Tibial nerve (tissue), 4 donors: Measurements from ENCODE around the gene ALKBH3. TPM values are rescaled to one million over a fixed set of nuclear protein-coding genes. Genes with fewer than 3 reads are reported as not detected.

ENCODE experiments used
- DNase-seq, 2 donors: peaks; one replicate each; pipeline ENCODE4 v3.0.0-alpha.2; 2019; ENCODE audit warnings: low spot score in 2 of 2
- H3K27ac ChIP-seq, 4 donors: fragments of 200-600 bp; sonication (generic) in 3 of 4; one replicate each; pipeline ENCODE4 v1.5.1; 2017 to 2019; ENCODE audit warnings: mild to moderate bottlenecking in 1 of 4
- H3K27me3 ChIP-seq, 2 donors: fragments of 200-600 bp; sonication (generic) in 1 of 2; one replicate each; pipeline versions ENCODE4 v1.5.1 to v1.6.0; 2017 to 2019
- H3K36me3 ChIP-seq, 3 donors: fragments of 200-600 bp; sonication (generic); one replicate each; pipeline ENCODE4 v1.5.1; 2018 to 2019
- H3K4me1 ChIP-seq, 4 donors: fragments of 200-600 bp; sonication (generic) in 3 of 4; one replicate each; pipeline ENCODE4 v1.5.1; 2017 to 2019
- H3K4me3 ChIP-seq, 4 donors: fragments of 200-600 bp; sonication (generic) in 3 of 4; one replicate each; pipeline ENCODE4 v1.5.1; 2017 to 2019; ENCODE audit warnings: mild to moderate bottlenecking in 1 of 4, moderate library complexity in 1 of 4
- H3K9me3 ChIP-seq, 4 donors: fragments of 200-600 bp; sonication (generic) in 3 of 4; one replicate each; pipeline ENCODE4 v1.5.1; 2017 to 2019
- EP300 ChIP-seq, 2 donors: sonication (generic); formaldehyde crosslinking; IDR thresholded peaks; one replicate each; pipeline ENCODE4 v1.6.1; 2017; ENCODE audit warnings: antibody characterized with exemption in 2 of 2, mild to moderate bottlenecking in 1 of 2
- POLR2A ChIP-seq, 2 donors: fragments of 450-650 bp; IDR thresholded peaks; one replicate each; pipeline ENCODE4 v1.6.1; 2017; ENCODE audit warnings: antibody characterized with exemption in 2 of 2, mild to moderate bottlenecking in 2 of 2, moderate library complexity in 2 of 2
- WGBS, 2 donors: methylation state at CpG; one replicate each; pipeline ENCODE4 v1.1.5; 2018; 5-methylcytosine and 5-hydroxymethylcytosine counted together
- total RNA-seq, 4 donors: library from RNA; depleted of rRNA; stranded (reverse); fragments of >200 nt; gene quantifications; one replicate each; pipeline ENCODE4 v1.1.0, GENCODE V29; 2016
- TF ChIP-seq, protein P1 (sequence below), 5 experiments: fragments of 200-600 bp in 3 of 5; fragments of 450-650 bp in 2 of 5; sonication (generic) in 3 of 5; IDR thresholded peaks; one replicate each; pipeline ENCODE4 v1.5.1; 2016 to 2019; ENCODE audit warnings: antibody characterized with exemption in 5 of 5, mild to moderate bottlenecking in 3 of 5, moderate library complexity in 2 of 5

Gene ALKBH3
- total RNA-seq, 4 donors from 2014 or later: 30.4 to 45.0 (median 38.0) TPM

DNA sequence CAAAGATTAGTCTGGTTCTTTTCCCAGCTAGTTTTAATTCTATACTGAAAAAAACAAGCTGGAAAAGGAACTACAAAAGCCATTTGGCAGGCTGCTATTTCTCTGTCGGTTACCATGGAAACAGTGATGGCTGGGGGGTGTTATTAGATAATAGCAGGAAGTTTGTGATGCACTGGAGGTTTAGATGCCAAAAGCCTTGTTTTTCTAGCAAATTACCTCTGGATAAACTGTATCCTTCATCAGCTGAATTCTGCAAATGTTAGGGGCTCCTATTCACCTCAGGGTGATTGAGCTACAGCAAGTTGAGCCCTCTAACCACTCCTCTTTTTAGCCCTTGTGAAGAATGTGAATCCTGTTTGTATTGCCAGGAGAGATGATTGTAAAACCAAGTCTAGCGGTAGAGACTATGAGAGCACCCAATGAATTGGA lies 25.2 kb downstream of the ALKBH3 start:
- 41 to 49% methylated on average over 2 of the region's 2 CpGs for WGBS, 2 donors
- Histone ChIP-seq H3K27ac (peak overlapping the region in 2 of 4 donors; percentile 50 to 81), H3K4me3 (no peak overlapping the region), H3K36me3 (peaks cover 0 to 51% (median 0%) of the 10 kb centered on the region in 3 donors), H3K27me3 (no peaks in the 10 kb centered on the region), H3K9me3 (no peaks in the 10 kb centered on the region), H3K4me1 (peaks cover 0 to 20% (median 1%) of the 10 kb centered on the region in 4 donors)
- TF ChIP-seq, protein P1, sequence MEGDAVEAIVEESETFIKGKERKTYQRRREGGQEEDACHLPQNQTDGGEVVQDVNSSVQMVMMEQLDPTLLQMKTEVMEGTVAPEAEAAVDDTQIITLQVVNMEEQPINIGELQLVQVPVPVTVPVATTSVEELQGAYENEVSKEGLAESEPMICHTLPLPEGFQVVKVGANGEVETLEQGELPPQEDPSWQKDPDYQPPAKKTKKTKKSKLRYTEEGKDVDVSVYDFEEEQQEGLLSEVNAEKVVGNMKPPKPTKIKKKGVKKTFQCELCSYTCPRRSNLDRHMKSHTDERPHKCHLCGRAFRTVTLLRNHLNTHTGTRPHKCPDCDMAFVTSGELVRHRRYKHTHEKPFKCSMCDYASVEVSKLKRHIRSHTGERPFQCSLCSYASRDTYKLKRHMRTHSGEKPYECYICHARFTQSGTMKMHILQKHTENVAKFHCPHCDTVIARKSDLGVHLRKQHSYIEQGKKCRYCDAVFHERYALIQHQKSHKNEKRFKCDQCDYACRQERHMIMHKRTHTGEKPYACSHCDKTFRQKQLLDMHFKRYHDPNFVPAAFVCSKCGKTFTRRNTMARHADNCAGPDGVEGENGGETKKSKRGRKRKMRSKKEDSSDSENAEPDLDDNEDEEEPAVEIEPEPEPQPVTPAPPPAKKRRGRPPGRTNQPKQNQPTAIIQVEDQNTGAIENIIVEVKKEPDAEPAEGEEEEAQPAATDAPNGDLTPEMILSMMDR (IDR thresholded peaks at IDR 0.05): no peak
- TF ChIP-seq POLR2A (IDR thresholded peaks at IDR 0.05) (no peak), EP300 (IDR thresholded peaks at IDR 0.05) (no peak)
- DNase-seq: no peak

DNA sequence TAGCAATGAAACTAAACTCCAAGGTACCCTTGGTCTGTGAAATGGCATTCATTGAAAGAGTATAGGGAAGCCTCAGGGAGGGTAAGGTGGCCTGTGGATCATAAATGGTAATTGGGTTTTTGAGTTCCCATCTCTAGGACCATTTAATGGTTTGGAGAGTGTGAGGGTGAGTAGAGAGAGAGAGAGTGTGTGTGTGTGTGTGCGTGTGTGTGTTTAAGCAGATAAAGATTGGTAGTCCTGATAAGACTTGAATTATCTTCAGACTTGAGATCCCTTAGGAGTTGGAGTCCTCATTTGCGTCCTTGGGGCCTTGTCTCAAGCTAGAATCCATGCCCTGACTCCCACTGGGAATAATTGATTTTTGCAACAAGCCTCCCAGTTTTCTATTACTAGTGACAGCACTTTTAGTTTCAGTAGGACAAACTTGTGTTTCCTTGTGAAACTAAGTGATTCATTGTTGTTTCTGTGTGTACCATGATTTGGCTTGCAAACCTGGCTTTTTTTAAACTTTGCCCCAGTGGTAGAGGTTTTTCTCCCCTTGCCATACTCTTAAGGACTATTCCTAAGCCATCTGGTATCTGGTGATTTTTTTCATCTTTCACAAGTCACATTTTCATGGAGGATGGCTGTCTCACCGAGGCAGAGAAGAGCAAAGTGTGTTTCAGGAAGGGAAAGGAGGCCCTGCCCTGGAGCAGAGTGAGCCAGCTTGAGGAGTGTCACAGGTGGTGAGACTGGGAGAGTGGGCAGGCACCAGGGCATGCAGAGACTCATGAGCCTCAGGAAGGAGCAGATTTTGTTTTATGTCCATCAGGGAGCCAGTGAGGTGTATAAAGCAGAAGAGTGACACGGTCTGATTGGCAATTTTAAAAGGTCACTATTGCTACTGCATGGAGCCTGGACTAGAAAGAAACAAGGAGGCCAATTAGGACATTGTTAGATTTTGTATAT lies 26.7 kb downstream of the ALKBH3 start:
- Histone ChIP-seq H3K27ac (no peak overlapping the region), H3K36me3 (peaks cover 0 to 50% (median 0%) of the 10 kb centered on the region in 3 donors), H3K4me1 (peaks cover 0 to 20% (median 1%) of the 10 kb centered on the region in 4 donors), H3K9me3 (no peaks in the 10 kb centered on the region), H3K4me3 (no peak overlapping the region), H3K27me3 (no peaks in the 10 kb centered on the region)
- DNase-seq: no peak
- no peak for TF ChIP-seq EP300 (IDR thresholded peaks at IDR 0.05)
- TF ChIP-seq, protein P1 (IDR thresholded peaks at IDR 0.05): no peak
- 80 to 91% methylated on average over 4 of the region's 4 CpGs for WGBS, 2 donors

DNA sequence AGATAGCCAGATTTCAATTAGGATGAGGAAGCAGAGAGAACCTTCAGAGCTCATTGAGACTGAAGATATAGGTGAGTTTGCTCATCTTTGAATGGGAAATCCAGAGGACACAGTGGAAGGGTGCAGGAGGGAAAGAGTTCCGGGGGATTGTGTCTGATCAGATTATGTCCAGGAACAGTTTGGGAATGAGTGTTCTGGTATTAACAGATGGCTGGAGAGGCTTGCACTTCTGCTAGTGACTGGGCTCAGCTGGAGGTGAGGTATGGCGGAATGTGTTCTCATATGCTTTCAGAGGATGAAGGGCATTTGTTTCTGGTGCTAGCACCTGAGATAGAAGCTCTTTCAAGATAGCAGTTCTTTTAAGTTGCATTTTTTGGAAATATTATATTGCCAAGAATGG lies 27.6 kb downstream of the ALKBH3 start:
- TF ChIP-seq POLR2A (IDR thresholded peaks at IDR 0.05): no peak
- TF ChIP-seq, protein P1 (IDR thresholded peaks at IDR 0.05): no peak
- TF ChIP-seq EP300 (IDR thresholded peaks at IDR 0.05): no peak
- H3K27ac ChIP-seq: no peak overlapping the region
- no peaks in the 10 kb centered on the region for H3K9me3 ChIP-seq
- peaks cover 0 to 45% (median 0%) of the 10 kb centered on the region in 3 donors for H3K36me3 ChIP-seq
- no peak overlapping the region for H3K4me3 ChIP-seq
- WGBS, 2 donors: 95 to 97% methylated on average over 2 of the region's 2 CpGs
- no peaks in the 10 kb centered on the region for H3K27me3 ChIP-seq
- DNase-seq: no peak
- peaks cover 0 to 20% (median 1%) of the 10 kb centered on the region in 4 donors for H3K4me1 ChIP-seq

DNA sequence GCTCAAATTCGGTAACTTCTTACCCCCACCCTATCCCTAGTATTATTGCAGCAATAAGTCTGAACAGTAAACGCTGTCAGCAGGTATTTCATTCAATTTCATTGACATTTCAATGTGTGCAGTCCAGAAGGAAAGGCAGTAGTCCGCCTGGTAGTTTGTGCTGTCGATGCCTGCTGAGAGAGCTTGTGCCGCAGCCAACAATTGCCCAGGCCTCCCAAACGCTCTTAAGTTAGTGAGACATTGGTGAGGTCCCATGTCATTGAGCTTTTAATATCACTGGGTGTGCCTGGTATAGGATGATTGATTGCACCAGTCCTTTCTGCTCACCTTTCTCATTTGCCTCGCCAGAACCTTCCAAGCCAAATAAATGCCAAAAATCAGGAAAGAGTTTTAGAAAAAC lies 28.1 kb downstream of the ALKBH3 start:
- WGBS, 2 donors: 79 to 89% methylated on average over 7 of the region's 7 CpGs
- Histone ChIP-seq H3K9me3 (no peaks in the 10 kb centered on the region), H3K36me3 (peaks cover 0 to 45% (median 0%) of the 10 kb centered on the region in 3 donors), H3K4me1 (peaks cover 0 to 20% (median 1%) of the 10 kb centered on the region in 4 donors), H3K27ac (no peak overlapping the region), H3K27me3 (no peaks in the 10 kb centered on the region), H3K4me3 (no peak overlapping the region)
- TF ChIP-seq POLR2A (IDR thresholded peaks at IDR 0.05): no peak
- no peak for DNase-seq

DNA sequence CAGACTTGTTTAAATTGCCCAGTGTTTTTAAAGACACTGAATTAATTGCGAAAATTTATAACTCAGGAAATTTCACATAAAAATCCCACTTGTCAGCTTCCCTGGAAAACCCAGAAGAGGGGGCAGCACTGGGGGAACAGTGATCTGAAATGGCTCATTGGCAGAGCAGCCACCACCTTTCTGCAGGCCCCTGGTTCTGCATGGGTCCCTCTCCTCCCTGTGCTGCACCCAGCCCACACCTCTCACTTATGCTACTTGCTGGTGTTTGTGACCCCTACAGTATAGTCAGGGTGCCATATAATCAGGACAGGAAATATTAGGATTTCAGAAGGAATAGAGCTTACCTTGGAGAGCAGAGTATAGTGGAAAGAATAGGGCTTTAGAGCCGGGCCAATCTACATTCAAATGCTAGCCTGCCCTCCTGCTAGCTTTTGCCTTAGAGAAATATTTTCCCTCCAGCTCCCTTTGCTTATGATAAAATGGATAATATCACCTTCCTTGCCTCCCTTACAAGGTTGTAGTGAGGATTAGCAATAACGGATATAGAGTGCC lies 33.3 kb downstream of the ALKBH3 start:
- Histone ChIP-seq H3K36me3 (peaks cover 0 to 71% (median 0%) of the 10 kb centered on the region in 3 donors), H3K27ac (no peak overlapping the region), H3K4me3 (no peak overlapping the region), H3K4me1 (peaks cover 0 to 5% (median 1%) of the 10 kb centered on the region in 4 donors), H3K27me3 (no peaks in the 10 kb centered on the region), H3K9me3 (no peaks in the 10 kb centered on the region)
- no peak for DNase-seq
- 67 to 79% methylated on average over 3 of the region's 3 CpGs for WGBS, 2 donors
- TF ChIP-seq EP300 (IDR thresholded peaks at IDR 0.05) (no peak), POLR2A (IDR thresholded peaks at IDR 0.05) (no peak)

DNA sequence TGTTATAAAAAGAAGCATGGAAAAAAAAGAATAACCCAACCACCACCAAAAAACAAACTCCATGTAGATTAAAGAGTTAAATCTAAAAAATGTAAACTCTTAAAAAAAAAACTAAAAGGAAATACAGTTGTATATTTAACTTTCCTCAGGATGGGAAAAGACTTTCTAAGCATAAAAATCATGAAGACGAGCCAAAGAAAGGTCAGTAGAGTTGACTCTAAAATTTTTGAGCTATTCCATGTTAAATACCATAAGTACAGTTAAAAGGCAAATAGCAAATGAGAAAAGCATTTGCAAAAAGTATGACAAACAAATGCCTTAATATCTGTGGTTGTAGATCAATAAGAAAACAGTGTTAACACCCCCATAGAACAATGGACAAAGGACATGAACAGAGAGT lies 33.8 kb downstream of the ALKBH3 start:
- WGBS, 2 donors: 45 to 50% methylated on average over 1 of the region's 1 CpG
- DNase-seq: no peak
- Histone ChIP-seq H3K27ac (no peak overlapping the region), H3K9me3 (no peaks in the 10 kb centered on the region), H3K27me3 (no peaks in the 10 kb centered on the region), H3K4me1 (peaks cover 0 to 5% (median 0%) of the 10 kb centered on the region in 4 donors), H3K4me3 (no peak overlapping the region), H3K36me3 (peaks cover 0 to 74% (median 0%) of the 10 kb centered on the region in 3 donors)
- TF ChIP-seq EP300 (IDR thresholded peaks at IDR 0.05) (no peak), POLR2A (IDR thresholded peaks at IDR 0.05) (no peak)
- TF ChIP-seq, protein P1 (IDR thresholded peaks at IDR 0.05): no peak
